22Rv1 (cell line): ENCODE measurements around the gene ACOXL.

Experiments
- CTCF ChIP-seq: fragments of 450-650 bp; IDR thresholded peaks from 2 replicates; pipeline ENCODE4 v1.5.1; 2017; ENCODE audit warnings: mild to moderate bottlenecking
- ZFX ChIP-seq: fragments of 450-650 bp; IDR thresholded peaks from 2 replicates; pipeline ENCODE4 v1.6.1; 2017; ENCODE audit warnings: antibody characterized with exemption, borderline replicate concordance

GRCh38 chr2:111030945-111031344 lies 298.6 kb downstream of the ACOXL start:
- no peak for TF ChIP-seq CTCF
- TF ChIP-seq ZFX: no peak
